ENCODE measurements around the gene TRAK2.
A peak's percentile ranks its signal among the peaks of the same experiment; 100 is the strongest.

The TRAK2 gene

DNA sequence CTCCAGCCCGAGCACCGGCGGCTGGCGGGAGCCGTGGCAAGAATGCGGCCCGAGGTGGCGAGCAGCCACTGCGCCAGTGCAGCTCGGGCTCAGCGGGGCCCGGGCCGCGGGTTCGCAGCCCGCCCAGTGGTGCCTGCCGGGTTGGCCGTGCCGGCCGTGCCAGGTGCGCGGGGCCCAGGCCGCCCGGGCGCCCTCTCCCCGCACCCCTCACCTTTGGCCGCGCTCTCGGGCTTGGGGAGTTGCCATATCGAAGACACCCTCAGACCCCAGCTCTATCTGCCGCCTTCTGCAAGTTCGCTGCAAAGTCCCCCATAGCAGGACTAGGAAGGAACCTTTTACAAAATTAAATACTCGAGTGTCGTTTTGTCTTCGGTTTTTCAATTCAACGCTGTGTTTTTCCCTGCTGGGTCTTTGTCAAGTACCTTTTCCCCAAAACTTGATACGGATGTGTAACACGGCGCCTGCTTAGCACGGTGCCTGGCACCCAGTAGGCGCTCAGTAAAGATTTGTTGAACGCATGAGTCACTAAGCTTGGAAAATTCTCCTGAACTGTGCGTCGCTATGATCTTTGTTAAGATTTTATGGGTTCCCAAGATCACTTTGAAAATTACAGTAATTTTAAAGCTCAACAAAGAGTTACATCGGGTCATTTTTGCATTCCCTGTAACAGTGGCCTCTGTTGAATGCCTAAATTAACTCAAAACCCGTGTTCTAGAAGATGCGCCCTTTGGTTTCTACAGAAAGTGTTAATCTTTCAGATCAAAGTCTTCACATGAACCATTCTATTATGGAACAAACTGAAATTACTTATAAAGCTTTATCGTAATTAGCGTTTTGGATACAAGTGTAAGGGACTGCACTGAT, 1.0 kb upstream of the TRAK2 start:
- no peak for DNase-seq (ENCODE audit: low read depth)
- TF ChIP-seq CTCF (IDR thresholded peaks at IDR 0.05; ENCODE audit: low read length, missing control alignments): no peak
- peak overlapping the region; percentile 92 for H3K4me3 ChIP-seq (replicated peaks; ENCODE audit: low read depth, low read length)

DNA sequence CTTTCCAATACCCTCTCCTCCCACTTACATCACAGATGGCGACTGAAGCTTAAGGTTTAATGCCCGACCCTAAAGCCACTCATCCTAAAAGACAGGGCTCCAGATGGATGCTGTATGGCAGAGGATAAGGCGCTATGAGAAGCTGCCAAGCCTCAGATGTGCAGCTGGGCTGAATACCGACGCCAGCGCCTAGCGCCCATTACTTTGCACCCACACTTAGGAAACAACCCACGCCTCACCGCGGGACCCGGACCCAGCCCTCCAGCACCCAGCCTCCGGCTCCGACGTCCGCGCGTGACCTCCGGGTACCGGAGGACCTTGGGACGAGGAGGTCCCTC, 335 bp downstream of the TRAK2 start:
- H3K4me3 ChIP-seq (replicated peaks; ENCODE audit: low read depth, low read length): peak overlapping the region; percentile 92
- no peak for TF ChIP-seq CTCF (IDR thresholded peaks at IDR 0.05; ENCODE audit: low read length, missing control alignments)
- peak; percentile 46 for DNase-seq (ENCODE audit: low read depth)

DNA sequence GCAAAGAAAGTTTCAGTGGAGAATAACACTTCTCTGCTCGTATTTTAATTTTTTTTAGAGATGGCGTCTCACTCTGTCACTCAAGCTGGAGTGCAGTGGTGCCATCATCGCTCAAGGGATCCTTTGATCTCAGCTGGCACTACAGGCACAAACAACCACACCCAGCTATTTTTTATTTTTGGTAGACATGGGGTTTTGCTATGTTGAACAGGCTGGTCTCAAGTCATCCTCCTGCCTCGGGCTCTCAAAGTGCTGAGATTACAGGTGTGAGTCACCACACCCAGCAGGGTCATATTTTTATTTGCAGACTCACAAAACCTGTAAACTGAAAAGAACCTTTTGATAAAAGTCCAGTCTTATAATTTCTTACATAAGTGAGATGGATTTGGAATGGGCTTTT, 2.6 kb downstream of the TRAK2 start:
- DNase-seq (ENCODE audit: low read depth): no peak
- no peak for TF ChIP-seq CTCF (IDR thresholded peaks at IDR 0.05; ENCODE audit: low read length, missing control alignments)
- no peak overlapping the region for H3K4me3 ChIP-seq (replicated peaks; ENCODE audit: low read depth, low read length)

GRCh38 chr2:201448061-201448460, 3.2 kb downstream of the TRAK2 start:
- no peak for TF ChIP-seq CTCF (IDR thresholded peaks at IDR 0.05; ENCODE audit: low read length, missing control alignments)
- DNase-seq (ENCODE audit: low read depth): no peak

GRCh38 chr2:201447086-201447485, 4.2 kb downstream of the TRAK2 start:
- no peak for DNase-seq (ENCODE audit: low read depth)
- no peak overlapping the region for H3K4me3 ChIP-seq (replicated peaks; ENCODE audit: low read depth, low read length)

More at GRCh38 chr2:201448061-201448460, 3.2 kb downstream of the TRAK2 start:
- no peak overlapping the region for H3K4me3 ChIP-seq (replicated peaks; ENCODE audit: low read depth, low read length)

DNA sequence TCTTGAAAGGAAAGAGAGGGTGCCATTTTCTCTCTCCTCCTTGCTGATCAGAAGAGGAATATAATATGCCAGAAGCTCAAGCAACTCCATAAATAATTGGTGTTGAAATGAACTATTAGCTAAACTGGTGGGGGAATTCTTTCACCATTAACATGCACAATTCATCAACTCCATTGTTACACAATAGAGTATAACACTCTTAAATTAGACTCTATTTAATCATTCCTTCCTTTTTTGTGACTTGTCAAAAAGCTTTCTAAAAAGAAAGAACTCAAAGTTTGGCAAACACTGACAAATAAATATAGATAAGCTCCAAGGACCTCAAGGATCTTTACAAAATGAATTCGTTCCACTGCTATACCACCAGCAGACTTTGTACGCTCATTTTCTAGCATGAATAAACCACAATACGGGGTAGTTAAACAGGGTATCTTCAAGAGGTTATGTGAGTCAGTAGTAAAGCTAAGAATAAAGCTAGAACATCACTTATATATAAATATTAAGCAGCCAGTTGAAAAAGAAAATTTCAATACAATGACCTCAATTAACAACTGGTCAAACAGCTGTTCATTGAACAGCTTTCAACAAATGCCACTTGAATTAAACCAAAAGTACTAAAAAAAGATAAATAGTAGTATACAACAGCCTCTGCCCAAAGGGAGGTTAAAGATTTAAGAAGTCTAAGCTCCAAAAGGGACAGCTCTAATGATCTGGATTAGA, 6.4 kb downstream of the TRAK2 start:
- no peak for TF ChIP-seq CTCF (IDR thresholded peaks at IDR 0.05; ENCODE audit: low read length, missing control alignments)
- DNase-seq (ENCODE audit: low read depth): no peak
- no peak overlapping the region for H3K4me3 ChIP-seq (replicated peaks; ENCODE audit: low read depth, low read length)

More at GRCh38 chr2:201447086-201447485, 4.2 kb downstream of the TRAK2 start:
- TF ChIP-seq CTCF (IDR thresholded peaks at IDR 0.05; ENCODE audit: low read length, missing control alignments): no peak
